A673 (cell line): ENCODE results near the gene ZPBP2. TPM values are rescaled to one million over a fixed set of nuclear protein-coding genes. Genes with fewer than 3 reads are reported as not detected.

Source experiments
- BruUV-seq: library from RNA; stranded (reverse); fragments of 400-500 nt; replicated peaks from 2 replicates; lab custom pipeline; 2021; lab: Mats Ljungman, UMichigan
- CTCF ChIA-PET: fragments of 300-600 bp; sonication (Branson Sonifier 250); formaldehyde crosslinking; loops from one replicate; lab custom pipeline; 2022; ENCODE audit warnings: antibody characterized with exemption; lab: Charles Lee
- POLR2A ChIA-PET: fragments of 300-600 bp; sonication (Branson Sonifier 250); formaldehyde crosslinking; loops from one replicate; lab custom pipeline; 2022; ENCODE audit warnings: antibody characterized with exemption; ENCODE audit not compliant: low non-redundant PET; lab: Charles Lee
- DNase-seq: peaks from one replicate; pipeline ENCODE4 v3.0.0-alpha.2; 2015; ENCODE audit warnings: low spot score
- H3K27ac ChIP-seq: fragments of 200-600 bp; sonication (generic); 2 replicates; pipeline ENCODE4 v1.5.1; 2016; ENCODE audit warnings: mixed run types, low read depth, mild to moderate bottlenecking, mixed read lengths, antibody characterized with exemption, low read length; ENCODE audit not compliant: poor library complexity, severe bottlenecking
- H3K27me3 ChIP-seq: fragments of 200-600 bp; sonication (generic); replicated peaks from 2 replicates; pipeline ENCODE4 v1.6.1; 2017; ENCODE audit warnings: mixed run types, low read depth, mild to moderate bottlenecking, mixed read lengths, antibody characterized with exemption, low read length; ENCODE audit not compliant: insufficient read depth, poor library complexity
- H3K36me3 ChIP-seq: fragments of 200-600 bp; sonication (generic); 2 replicates; pipeline ENCODE4 v1.6.1; 2016; ENCODE audit warnings: mixed run types, mild to moderate bottlenecking, mixed read lengths, antibody characterized with exemption, low read length; ENCODE audit not compliant: insufficient read depth, poor library complexity, severe bottlenecking
- H3K4me1 ChIP-seq: fragments of 200-600 bp; sonication (generic); 2 replicates; pipeline ENCODE4 v1.6.1; 2017; ENCODE audit warnings: mixed run types, mild to moderate bottlenecking, mixed read lengths, antibody characterized with exemption, low read length; ENCODE audit not compliant: insufficient read depth, poor library complexity, severe bottlenecking
- H3K4me3 ChIP-seq: fragments of 200-600 bp; sonication (generic); 2 replicates; pipeline ENCODE4 v1.5.1; 2016; ENCODE audit warnings: low read depth, mixed run types, mild to moderate bottlenecking, mixed read lengths, low read length; ENCODE audit not compliant: poor library complexity, severe bottlenecking
- H3K9me3 ChIP-seq: fragments of 200-600 bp; sonication (generic); 2 replicates; pipeline ENCODE4 v1.6.1; 2016; ENCODE audit warnings: mixed run types, low read depth, mild to moderate bottlenecking, mixed read lengths, antibody characterized with exemption, low read length; ENCODE audit not compliant: poor library complexity, severe bottlenecking
- CTCF ChIP-seq: fragments of 300-800, 200-600 bp; sonication (generic); conservative IDR thresholded peaks from 2 replicates; pipeline ENCODE4 v1.5.1; 2017; ENCODE audit warnings: low read depth, mild to moderate bottlenecking, antibody characterized with exemption, low read length, moderate library complexity, mixed read lengths
- EZH2 ChIP-seq: fragments of 200-600 bp; sonication (generic); IDR thresholded peaks from 2 replicates; pipeline ENCODE4 v1.6.1; 2017; ENCODE audit warnings: borderline replicate concordance, low read depth, mild to moderate bottlenecking, mixed read lengths, antibody characterized with exemption, low read length; ENCODE audit not compliant: poor library complexity, severe bottlenecking
- intact Hi-C: fragments of 100-400 bp; cut with micrococcal nuclease; formaldehyde crosslinking; loops from one replicate; pipeline ENCODE4 v1.10.0; 2022; ENCODE audit not compliant: unreplicated experiment
- total RNA-seq: library from RNA; stranded (reverse); gene quantifications from 2 replicates; pipeline ENCODE4 v1.2.3, GENCODE V29; 2021

The ZPBP2 gene
- total RNA-seq, 1 experiment from 2014 or later = not detected

GRCh38 chr17:39863244-39863917 lies 4.6 kb upstream of the ZPBP2 start:
- Histone ChIP-seq H3K27me3 (peaks cover 54% of the 10 kb centered on the region), H3K4me1 (no peaks in the 10 kb centered on the region), H3K4me3 (no peak overlapping the region), H3K27ac (no peak overlapping the region), H3K9me3 (no peaks in the 10 kb centered on the region), H3K36me3 (no peaks in the 10 kb centered on the region)
- ChIA-PET POLR2A (no interaction called here), CTCF (no interaction called here)
- DNase-seq = no peak
- TF ChIP-seq CTCF = no peak
- intact Hi-C loops = no loop called here
- no TSS peak for BruUV-seq

GRCh38 chr17:39863918-39864746 lies 3.9 kb upstream of the ZPBP2 start, which contains the start of gene IKZF3:
Gene IKZF3 (minus strand): TSS chr17:39864312. CDS start chr17:39864126, 186 bp downstream.
- H3K27ac ChIP-seq = no peak within 1 kb of the TSS
- intact Hi-C loops = no loop called here
- H3K27me3 ChIP-seq = peaks cover 54% of the 10 kb centered on the region
- TF ChIP-seq EZH2 (peak; percentile 97), CTCF (no peak)
- CTCF ChIA-PET = no interaction called here
- no TSS peak for BruUV-seq
- DNase-seq = peak; percentile 15
- no peaks in the 10 kb centered on the region for H3K36me3 ChIP-seq
- H3K4me3 ChIP-seq = no peak within 1 kb of the TSS
- no peaks in the 10 kb centered on the region for H3K4me1 ChIP-seq
- H3K9me3 ChIP-seq = no peaks in the 10 kb centered on the region
- POLR2A ChIA-PET = no interaction called here

GRCh38 chr17:39866013-39866730 lies 1.8 kb upstream of the ZPBP2 start:
- ChIA-PET POLR2A (no interaction called here), CTCF (no interaction called here)
- no peak overlapping the region for H3K4me3 ChIP-seq
- H3K4me1 ChIP-seq = no peaks in the 10 kb centered on the region
- no peaks in the 10 kb centered on the region for H3K36me3 ChIP-seq
- H3K9me3 ChIP-seq = no peaks in the 10 kb centered on the region
- DNase-seq = no peak
- intact Hi-C loops = no loop called here
- no peak overlapping the region for H3K27ac ChIP-seq
- TF ChIP-seq CTCF (no peak), EZH2 (no peak)
- BruUV-seq = no TSS peak
- H3K27me3 ChIP-seq = peaks cover 48% of the 10 kb centered on the region
